GM18870 (cell line): ENCODE results near the gene CSNK2A2.

Source experiments
- ATAC-seq: cut with Tn5 transposase; IDR thresholded peaks from one replicate; pipeline ENCODE4 v1.9.1; 2021; ENCODE audit warnings: moderate library complexity; ENCODE audit not compliant: unreplicated experiment

The CSNK2A2 gene

DNA sequence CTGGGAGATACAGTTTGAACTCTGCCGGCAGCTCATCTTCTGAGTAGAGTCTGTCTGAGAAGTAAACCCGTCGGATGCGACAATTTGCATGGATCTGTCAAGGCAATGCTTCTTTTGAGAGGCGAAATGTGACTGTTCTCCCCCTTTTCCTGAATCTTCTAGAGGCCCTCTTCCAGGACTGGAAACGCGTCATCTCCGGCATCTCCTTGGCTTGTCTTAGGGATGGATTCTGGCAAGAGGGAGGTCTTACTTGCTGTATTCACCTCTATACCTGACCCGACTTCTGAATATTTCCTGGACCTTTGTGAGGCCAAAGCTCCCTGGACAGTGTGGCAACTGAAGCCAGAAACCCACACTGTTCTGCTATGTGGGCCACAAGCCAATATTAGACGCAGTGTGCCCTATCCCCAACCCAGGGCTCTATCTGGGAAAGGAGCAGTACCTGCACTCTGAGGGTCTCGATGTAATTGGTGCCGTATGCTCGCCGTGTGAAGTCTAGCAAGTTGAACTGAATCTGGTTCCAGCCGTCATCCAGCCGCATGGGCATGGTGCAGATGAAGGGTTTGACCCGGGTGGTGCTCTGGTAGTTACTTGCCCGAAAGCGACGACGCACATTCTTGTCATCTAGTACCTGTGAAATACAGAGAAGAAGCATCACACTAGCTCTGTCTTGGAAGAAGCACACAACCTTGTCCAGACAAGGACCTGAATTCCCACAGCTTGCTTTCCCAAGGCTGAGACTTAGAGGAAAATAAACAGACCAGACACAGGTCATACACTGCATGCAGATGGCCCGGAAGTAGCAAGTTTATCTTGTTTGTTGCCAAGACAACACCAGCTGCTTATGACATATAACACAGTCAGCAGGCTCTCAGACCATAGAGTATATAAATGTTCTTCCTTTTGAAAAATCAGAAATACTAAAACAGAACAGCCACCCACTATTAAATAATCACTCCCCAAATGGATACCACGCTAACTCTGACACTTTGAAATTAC, 82.8 kb downstream of the CSNK2A2 start:
- no peak for ATAC-seq

DNA sequence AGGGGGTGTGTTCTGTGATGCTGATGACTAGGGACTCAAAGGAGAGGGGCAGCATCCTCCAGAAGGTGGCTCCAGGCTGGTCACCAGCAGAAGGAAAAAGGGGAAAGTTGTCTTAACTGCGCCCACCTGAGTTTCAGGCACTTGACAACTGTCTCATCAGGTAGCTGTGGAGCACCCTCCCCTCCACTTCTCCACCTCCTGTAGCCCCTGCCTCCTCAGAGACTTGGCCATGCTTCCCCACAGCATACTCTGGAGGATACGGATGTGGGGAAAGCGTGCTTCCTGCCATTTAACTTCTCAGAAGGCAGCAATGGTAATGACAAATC, 86.6 kb downstream of the CSNK2A2 start:
- no peak for ATAC-seq

DNA sequence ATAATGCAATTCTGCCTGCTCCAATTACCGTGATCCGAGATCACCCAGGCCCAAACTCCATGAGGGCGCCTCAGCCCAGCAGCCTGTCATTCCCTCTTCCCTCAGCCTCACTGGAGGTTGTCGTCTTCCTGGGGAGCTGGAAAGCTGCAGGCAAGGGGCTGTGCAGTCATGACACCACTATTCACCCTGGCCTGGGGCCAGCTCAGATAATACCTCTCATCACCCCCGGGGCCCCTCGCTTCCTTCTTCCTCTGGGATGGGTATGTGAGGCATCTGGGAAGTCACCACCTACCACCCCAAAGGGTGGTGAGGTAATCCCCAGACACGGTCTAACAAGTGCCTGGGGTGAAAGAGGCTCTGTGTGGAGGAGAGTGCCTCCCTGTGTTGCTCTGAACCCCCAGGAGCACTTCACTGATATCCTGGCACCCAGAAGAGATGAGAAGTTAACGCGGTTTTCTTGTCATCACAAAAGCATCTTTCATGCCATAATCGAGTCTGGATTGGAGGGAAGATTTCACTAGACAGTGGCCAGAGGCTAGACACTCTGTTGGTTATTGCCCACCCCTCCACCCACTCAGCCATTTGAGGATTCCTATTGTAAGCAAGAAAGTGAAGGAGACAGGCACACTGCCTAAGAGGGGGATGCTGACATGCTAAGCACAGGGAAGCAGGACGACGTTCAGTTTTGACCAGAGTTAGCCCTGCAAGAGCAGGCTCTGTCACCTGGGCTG, 87.2 kb downstream of the CSNK2A2 start:
- no peak for ATAC-seq

DNA sequence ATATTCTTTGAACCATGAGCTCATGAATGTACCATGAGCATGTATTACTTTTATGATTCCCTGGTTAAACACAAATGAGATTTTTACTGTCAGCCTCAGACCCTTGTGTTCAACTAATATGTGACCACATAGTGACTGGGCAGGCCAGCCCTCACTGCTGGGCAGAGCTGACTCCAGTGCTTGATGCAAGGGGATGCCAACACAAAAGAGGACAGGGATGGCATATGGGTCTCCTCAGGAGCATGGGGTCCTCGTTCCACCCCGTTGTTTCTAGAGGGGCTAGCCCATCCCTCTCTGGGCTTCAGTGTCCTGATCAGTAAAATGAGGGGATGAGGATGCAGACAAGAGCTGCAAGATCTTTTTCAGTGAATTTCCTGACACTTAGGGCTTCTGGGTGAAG, 88.0 kb downstream of the CSNK2A2 start:
- no peak for ATAC-seq

DNA sequence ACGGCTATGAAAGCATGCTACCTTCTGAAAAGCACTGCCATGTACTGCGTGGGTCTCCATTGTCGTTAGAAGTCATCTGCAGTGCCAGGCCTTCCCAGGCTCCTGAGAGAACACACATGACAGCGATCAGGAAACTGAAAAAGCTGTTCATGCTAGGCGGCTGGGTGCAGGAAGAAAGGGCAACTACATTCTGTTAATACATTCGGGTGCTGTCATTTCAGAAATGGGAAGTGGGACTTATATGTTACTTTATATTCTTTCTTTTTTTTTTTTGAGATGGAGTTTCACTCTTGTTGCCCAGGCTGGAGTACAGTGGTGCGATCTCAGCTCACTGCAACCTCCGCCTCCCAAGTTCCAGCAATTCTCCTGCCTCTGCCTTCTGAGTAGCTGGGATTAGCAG, 88.6 kb downstream of the CSNK2A2 start:
- ATAC-seq, result peak; percentile 43
